GM12878 (cell line): ENCODE measurements around the gene SYDE2. TPM values are rescaled to one million over a fixed set of nuclear protein-coding genes. Genes with fewer than 3 reads are reported as not detected.

Experiments used
- ATAC-seq: fragments of 200-7000 bp; cut with Tn5 transposase; 3 replicates; pipeline ENCODE4 v1.9.1; 2020; ENCODE audit warnings: mild to moderate bottlenecking, moderate library complexity
- BruUV-seq: library from RNA; stranded (reverse); fragments of 400-500 nt; replicated peaks from 2 replicates; lab custom pipeline; 2021; lab: Mats Ljungman, UMichigan
- CTCF ChIA-PET: fragments of 300-600 bp; sonication (Branson Sonifier 250); formaldehyde crosslinking; extraction: SDS; loops from one replicate; lab custom pipeline; 2021; ENCODE audit warnings: inconsistent platforms; lab: Yijun Ruan, JAX
- POLR2A ChIA-PET: fragments of 350-600 bp; formaldehyde crosslinking; extraction: SDS; loops from one replicate; lab custom pipeline; 2021; ENCODE audit warnings: inconsistent platforms; lab: Charles Lee
- RAD21 ChIA-PET: fragments of 300-600 bp; sonication (Branson Sonifier 250); formaldehyde crosslinking; loops from one replicate; lab custom pipeline; 2023; ENCODE audit warnings: antibody characterized with exemption; ENCODE audit not compliant: unreplicated experiment; lab: Charles Lee
- SMC1A ChIA-PET: fragments of 300-600 bp; sonication (Branson Sonifier 250); formaldehyde crosslinking; loops from one replicate; lab custom pipeline; 2023; ENCODE audit not compliant: unreplicated experiment, uncharacterized antibody; lab: Charles Lee
- DNase-seq: peaks from one replicate; pipeline ENCODE4 v3.0.0-alpha.2; 2011; ENCODE audit warnings: low read depth, low spot score
- FAIRE-seq: peaks from 3 replicates; lab custom pipeline; 2011; peaks lifted over from hg19 to GRCh38; lab: Jason Lieb, UNC
- H2AFZ ChIP-seq: 2 replicates; pipeline ENCODE4 v1.6.0; 2011; ENCODE audit warnings: low read depth, low read length, control low read depth; ENCODE audit not compliant: control insufficient read depth
- H3K27ac ChIP-seq: 2 replicates; pipeline ENCODE4 v1.5.1; 2011; ENCODE audit warnings: control low read depth; ENCODE audit not compliant: control insufficient read depth, insufficient read depth
- H3K27me3 ChIP-seq, 2 experiments: replicated peaks in 1 of 2; 2 replicates each; pipeline versions ENCODE4 v1.6.0 to v1.6.1; 2011; ENCODE audit warnings: low read length in 1 of 2; ENCODE audit not compliant: control insufficient read depth in 2 of 2, insufficient read depth in 2 of 2
- H3K36me3 ChIP-seq, 2 experiments: 2 replicates each; pipeline ENCODE4 v1.5.1; 2011; ENCODE audit warnings: low read length in 1 of 2; ENCODE audit not compliant: control insufficient read depth in 2 of 2, insufficient read depth in 2 of 2
- H3K4me1 ChIP-seq: 2 replicates; pipeline ENCODE4 v1.6.1; 2011; ENCODE audit warnings: mild to moderate bottlenecking, low read length, moderate library complexity, mixed read lengths; ENCODE audit not compliant: control insufficient read depth, insufficient read depth
- H3K4me2 ChIP-seq: 2 replicates; pipeline ENCODE4 v1.6.0; 2011; ENCODE audit warnings: control low read depth; ENCODE audit not compliant: control insufficient read depth, insufficient read depth
- H3K4me3 ChIP-seq: fragments of 200-600 bp; sonication (generic); 2 replicates; pipeline ENCODE4 v1.5.1; 2016
- H3K79me2 ChIP-seq: 2 replicates; pipeline ENCODE4 v1.6.0; 2011; ENCODE audit warnings: low read length; ENCODE audit not compliant: control insufficient read depth, insufficient read depth
- H3K9ac ChIP-seq: 2 replicates; pipeline ENCODE4 v1.8.0; 2011; ENCODE audit warnings: low read length, control low read depth, mixed read lengths; ENCODE audit not compliant: control insufficient read depth, insufficient read depth
- H3K9me3 ChIP-seq: replicated peaks from 3 replicates; pipeline ENCODE4 v1.5.1; 2011; ENCODE audit warnings: mild to moderate bottlenecking, low read length; ENCODE audit not compliant: control insufficient read depth, insufficient read depth
- H4K20me1 ChIP-seq: 2 replicates; pipeline ENCODE4 v1.6.0; 2011; ENCODE audit not compliant: control insufficient read depth, insufficient read depth
- DPF2 ChIP-seq: fragments of 450-650 bp; IDR thresholded peaks from 2 replicates; pipeline ENCODE4 v1.6.1; 2017; ENCODE audit warnings: mild to moderate bottlenecking
- EZH2 ChIP-seq: IDR thresholded peaks from 2 replicates; pipeline ENCODE4 v1.6.1; 2012; ENCODE audit warnings: low read depth, mild to moderate bottlenecking, control low read depth, inconsistent platforms, low read length, borderline replicate concordance; ENCODE audit not compliant: control insufficient read depth
- FOXK2 ChIP-seq: fragments of 450-650 bp; IDR thresholded peaks from 2 replicates; pipeline ENCODE4 v1.6.1; 2017; ENCODE audit warnings: mild to moderate bottlenecking, moderate library complexity
- KLF5 ChIP-seq: fragments of 450-650 bp; IDR thresholded peaks from 2 replicates; pipeline ENCODE4 v1.6.1; 2014; ENCODE audit warnings: mild to moderate bottlenecking; ENCODE audit not compliant: partially characterized antibody
- NBN ChIP-seq: fragments of 450-650 bp; IDR thresholded peaks from 2 replicates; pipeline ENCODE4 v1.6.1; 2016
- NRF1 ChIP-seq: conservative IDR thresholded peaks from 2 replicates; pipeline ENCODE4 v1.6.1; 2011; ENCODE audit warnings: mild to moderate bottlenecking, low read depth, low read length, improper control_type of control experiment
- RAD21 ChIP-seq: IDR thresholded peaks from 2 replicates; pipeline ENCODE4 v1.6.1; 2011; ENCODE audit warnings: mild to moderate bottlenecking, low read depth, low read length, moderate library complexity; ENCODE audit not compliant: insufficient read depth
- SMAD1 ChIP-seq: fragments of 450-650 bp; IDR thresholded peaks from 2 replicates; pipeline ENCODE4 v1.6.1; 2018; ENCODE audit warnings: mild to moderate bottlenecking, low read depth; ENCODE audit not compliant: partially characterized antibody
- SRF ChIP-seq, 2 experiments: IDR thresholded peaks; 2 replicates each; pipeline ENCODE4 v1.6.1; 2011; ENCODE audit warnings: low read depth in 2 of 2, low read length in 2 of 2, mild to moderate bottlenecking in 1 of 2, moderate library complexity in 1 of 2
- STAT3 ChIP-seq: IDR thresholded peaks from 2 replicates; pipeline ENCODE4 v1.6.1; 2011; ENCODE audit warnings: low read depth, low read length, improper control_type of control experiment
- SUZ12 ChIP-seq: fragments of 200-600 bp; sonication (generic); IDR thresholded peaks from one replicate; pipeline ENCODE4 v1.6.1; 2018; ENCODE audit warnings: antibody characterized with exemption, mild to moderate bottlenecking; ENCODE audit not compliant: unreplicated experiment
- TAF1 ChIP-seq: IDR thresholded peaks from 2 replicates; pipeline ENCODE4 v1.6.1; 2011; ENCODE audit warnings: mild to moderate bottlenecking, low read depth, low read length, borderline replicate concordance
- TARDBP ChIP-seq: IDR thresholded peaks from 2 replicates; pipeline ENCODE4 v1.6.1; 2016; ENCODE audit warnings: borderline replicate concordance
- YBX1 ChIP-seq: fragments of 450-650 bp; IDR thresholded peaks from 2 replicates; pipeline ENCODE4 v1.6.1; 2016; ENCODE audit warnings: antibody characterized with exemption
- YY1 ChIP-seq: IDR thresholded peaks from 2 replicates; pipeline ENCODE4 v1.6.1; 2011; ENCODE audit warnings: low read depth, mild to moderate bottlenecking, low read length
- in situ Hi-C: fragments of 300-500 bp; cut with MboI; formaldehyde crosslinking; loops from 9 replicates; pipeline ENCODE4 v1.14.3; 2018; ENCODE audit warnings: mixed read lengths
- intact Hi-C: fragments of 100-400 bp; cut with micrococcal nuclease; formaldehyde crosslinking; loops from one replicate; pipeline ENCODE4 v1.14.2; 2022; ENCODE audit not compliant: unreplicated experiment
- polyA plus RNA-seq, 11 experiments: library from polyadenylated mRNA; depleted of rRNA in 4 of 11; unstranded in 6 of 11; stranded (reverse) in 5 of 11; fragments of >200 nt; fragmentation: Nextera tagmentation in 4 of 11; fragmentation: Illumina TruSeq in 1 of 11; extraction: Ambion mirVana in 4 of 11; extraction: Trizol in 1 of 11; gene quantifications; 1 replicate in 1 of 11; 2 replicates in 10 of 11; pipeline versions ENCODE4 v1.2.1 to v1.2.3, GENCODE V29; 2011 to 2016; ENCODE audit warnings: inconsistent platforms in 2 of 11, missing spikeins in 2 of 11, low read depth in 1 of 11
- total RNA-seq, 4 experiments: library from RNA; depleted of rRNA in 3 of 4; stranded (reverse); fragments of >200 nt in 3 of 4; fragmentation: Illumina TruSeq in 1 of 4; extraction: Trizol in 1 of 4; gene quantifications; 2 replicates each; pipeline versions ENCODE4 v1.2.1 to v1.2.3, GENCODE V29; 2013 to 2021
- TF ChIP-seq, protein P1 (sequence below): IDR thresholded peaks from 2 replicates; pipeline ENCODE4 v1.6.1; 2011; ENCODE audit warnings: low read depth, low read length, improper control_type of control experiment, borderline replicate concordance
- TF ChIP-seq, protein P2 (sequence below), 3 experiments: IDR thresholded peaks in 2 of 3; conservative IDR thresholded peaks in 1 of 3; 2 replicates each; pipeline ENCODE4 v1.5.1; 2011; ENCODE audit warnings: low read depth in 3 of 3, low read length in 3 of 3, mild to moderate bottlenecking in 3 of 3, control low read depth in 2 of 3, moderate library complexity in 2 of 3, inconsistent platforms in 1 of 3, mixed read lengths in 1 of 3; ENCODE audit not compliant: control insufficient read depth in 2 of 3, insufficient read depth in 1 of 3; ENCODE audit errors: extremely low read depth in 1 of 3
- TF ChIP-seq, protein P3 (sequence below): fragments of 450-650 bp; IDR thresholded peaks from 2 replicates; pipeline ENCODE4 v1.6.1; 2017; ENCODE audit warnings: borderline replicate concordance
- TF ChIP-seq, protein P4 (sequence below): fragments of 450-650 bp; IDR thresholded peaks from 2 replicates; pipeline ENCODE4 v1.6.1; 2016; ENCODE audit warnings: mild to moderate bottlenecking

The SYDE2 gene
- total and polyA plus RNA-seq, 10 of the 15 experiments (the other 5 are each of a cell fraction or from before 2014, with no cell fraction given): 0.37 to 4.1 (median 1.8) TPM; not detected in 1

DNA sequence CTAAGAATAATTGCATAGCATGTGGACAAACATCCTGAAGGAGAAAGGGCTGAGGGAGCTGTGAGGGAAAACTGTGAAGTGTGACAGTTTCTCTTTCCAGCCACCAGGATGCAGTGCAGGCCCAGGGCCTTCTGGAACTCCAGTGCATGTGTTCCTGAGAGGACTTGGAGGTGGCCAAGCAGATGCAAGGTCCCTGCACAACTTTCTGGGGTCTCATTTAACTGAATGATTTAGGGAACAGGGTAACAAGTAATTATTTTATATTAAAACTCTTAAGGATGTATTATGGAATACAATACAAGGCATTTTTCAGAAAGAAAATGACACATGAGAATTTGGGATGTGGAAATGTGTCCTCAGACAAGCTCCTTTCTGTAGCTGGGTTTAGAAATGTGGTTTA lies 91.3 kb downstream of the SYDE2 start:
- ChIA-PET CTCF (interaction anchor here (0.6 to 2.3 kb wide), 10 partner anchors 13 to 165 kb away, joined by 3 to 22 read pairs (median 4); partner anchors contain the start of gene C1orf52), RAD21 (interaction anchor here (1.3 to 2.4 kb wide), 5 partner anchors 82 to 165 kb away, joined by 4 to 20 read pairs (median 6); partner anchors contain the start of gene C1orf52), POLR2A (no interaction called here), SMC1A (interaction anchor here (0.9 to 2.8 kb wide), 7 partner anchors 59 to 166 kb away, joined by 3 to 17 read pairs (median 5); no protein-coding TSS in a partner anchor)
- Histone ChIP-seq H3K9ac (no peak overlapping the region), H3K9me3 (no peaks in the 10 kb centered on the region), H3K4me2 (no peak overlapping the region), H3K4me1 (no peaks in the 10 kb centered on the region), H3K79me2 (no peaks in the 10 kb centered on the region), H4K20me1 (no peaks in the 10 kb centered on the region), H2AFZ (no peak overlapping the region), H3K4me3 (no peak overlapping the region), H3K27me3 (no peaks in the 10 kb centered on the region), H3K36me3 (no peaks in the 10 kb centered on the region), H3K27ac (no peak overlapping the region)
- DNase-seq (no peak), FAIRE-seq (no peak), ATAC-seq (peak; percentile 78)
- intact Hi-C loops (loop anchor here (1.0 kb wide), 1 partner anchor 145 kb away; no protein-coding TSS in a partner anchor), in situ Hi-C loops (no loop called here)
- no TSS peak for BruUV-seq
- TF ChIP-seq SRF (IDR thresholded peaks at IDR 0.05; ENCODE audit: low read depth in 2 of 2, low read length in 2 of 2) (no peak), KLF5 (no peak), TAF1 (no peak), RAD21 (peak; percentile 96), YY1 (0 out of 2 replicates have a peak, but pooled peaks have one; percentile 30), NRF1 (no peak), YBX1 (no peak), NBN (no peak), TARDBP (no peak), SMAD1 (no peak), STAT3 (no peak), FOXK2 (no peak), SUZ12 (no peak), EZH2 (no peak), DPF2 (no peak)
- TF ChIP-seq, protein P1, sequence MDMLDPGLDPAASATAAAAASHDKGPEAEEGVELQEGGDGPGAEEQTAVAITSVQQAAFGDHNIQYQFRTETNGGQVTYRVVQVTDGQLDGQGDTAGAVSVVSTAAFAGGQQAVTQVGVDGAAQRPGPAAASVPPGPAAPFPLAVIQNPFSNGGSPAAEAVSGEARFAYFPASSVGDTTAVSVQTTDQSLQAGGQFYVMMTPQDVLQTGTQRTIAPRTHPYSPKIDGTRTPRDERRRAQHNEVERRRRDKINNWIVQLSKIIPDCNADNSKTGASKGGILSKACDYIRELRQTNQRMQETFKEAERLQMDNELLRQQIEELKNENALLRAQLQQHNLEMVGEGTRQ: no peak
- TF ChIP-seq, protein P2, sequence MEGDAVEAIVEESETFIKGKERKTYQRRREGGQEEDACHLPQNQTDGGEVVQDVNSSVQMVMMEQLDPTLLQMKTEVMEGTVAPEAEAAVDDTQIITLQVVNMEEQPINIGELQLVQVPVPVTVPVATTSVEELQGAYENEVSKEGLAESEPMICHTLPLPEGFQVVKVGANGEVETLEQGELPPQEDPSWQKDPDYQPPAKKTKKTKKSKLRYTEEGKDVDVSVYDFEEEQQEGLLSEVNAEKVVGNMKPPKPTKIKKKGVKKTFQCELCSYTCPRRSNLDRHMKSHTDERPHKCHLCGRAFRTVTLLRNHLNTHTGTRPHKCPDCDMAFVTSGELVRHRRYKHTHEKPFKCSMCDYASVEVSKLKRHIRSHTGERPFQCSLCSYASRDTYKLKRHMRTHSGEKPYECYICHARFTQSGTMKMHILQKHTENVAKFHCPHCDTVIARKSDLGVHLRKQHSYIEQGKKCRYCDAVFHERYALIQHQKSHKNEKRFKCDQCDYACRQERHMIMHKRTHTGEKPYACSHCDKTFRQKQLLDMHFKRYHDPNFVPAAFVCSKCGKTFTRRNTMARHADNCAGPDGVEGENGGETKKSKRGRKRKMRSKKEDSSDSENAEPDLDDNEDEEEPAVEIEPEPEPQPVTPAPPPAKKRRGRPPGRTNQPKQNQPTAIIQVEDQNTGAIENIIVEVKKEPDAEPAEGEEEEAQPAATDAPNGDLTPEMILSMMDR (IDR thresholded peaks at IDR 0.05 in 2 of 3, conservative IDR thresholded peaks at IDR 0.05 in 1 of 3; ENCODE audit: control insufficient read depth in 2 of 3, extremely low read depth in 1 of 3, insufficient read depth in 1 of 3, low read depth in 3 of 3, low read length in 3 of 3): peak; percentile 67 to 80 (median 74)
- TF ChIP-seq, protein P3, sequence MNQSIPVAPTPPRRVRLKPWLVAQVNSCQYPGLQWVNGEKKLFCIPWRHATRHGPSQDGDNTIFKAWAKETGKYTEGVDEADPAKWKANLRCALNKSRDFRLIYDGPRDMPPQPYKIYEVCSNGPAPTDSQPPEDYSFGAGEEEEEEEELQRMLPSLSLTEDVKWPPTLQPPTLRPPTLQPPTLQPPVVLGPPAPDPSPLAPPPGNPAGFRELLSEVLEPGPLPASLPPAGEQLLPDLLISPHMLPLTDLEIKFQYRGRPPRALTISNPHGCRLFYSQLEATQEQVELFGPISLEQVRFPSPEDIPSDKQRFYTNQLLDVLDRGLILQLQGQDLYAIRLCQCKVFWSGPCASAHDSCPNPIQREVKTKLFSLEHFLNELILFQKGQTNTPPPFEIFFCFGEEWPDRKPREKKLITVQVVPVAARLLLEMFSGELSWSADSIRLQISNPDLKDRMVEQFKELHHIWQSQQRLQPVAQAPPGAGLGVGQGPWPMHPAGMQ: no peak
- TF ChIP-seq, protein P4, sequence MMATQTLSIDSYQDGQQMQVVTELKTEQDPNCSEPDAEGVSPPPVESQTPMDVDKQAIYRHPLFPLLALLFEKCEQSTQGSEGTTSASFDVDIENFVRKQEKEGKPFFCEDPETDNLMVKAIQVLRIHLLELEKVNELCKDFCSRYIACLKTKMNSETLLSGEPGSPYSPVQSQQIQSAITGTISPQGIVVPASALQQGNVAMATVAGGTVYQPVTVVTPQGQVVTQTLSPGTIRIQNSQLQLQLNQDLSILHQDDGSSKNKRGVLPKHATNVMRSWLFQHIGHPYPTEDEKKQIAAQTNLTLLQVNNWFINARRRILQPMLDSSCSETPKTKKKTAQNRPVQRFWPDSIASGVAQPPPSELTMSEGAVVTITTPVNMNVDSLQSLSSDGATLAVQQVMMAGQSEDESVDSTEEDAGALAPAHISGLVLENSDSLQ: no peak
